Cardiac muscle cell (in vitro differentiated cells and primary cell): ENCODE data around the gene SLITRK3. TPM values are rescaled to one million over a fixed set of nuclear protein-coding genes. Genes with fewer than 3 reads are reported as not detected.

ENCODE experiments used
- DNase-seq, 2 donors: peaks; one replicate each; pipeline versions ENCODE4 v3.0.0 to v3.0.0-alpha.2; 2010 to 2017; ENCODE audit warnings: low read depth in 1 of 2, low spot score in 1 of 2
- H3K27ac ChIP-seq: fragments of 200-600 bp; sonication (generic); 2 replicates; pipeline ENCODE4 v1.5.1; 2016
- H3K27me3 ChIP-seq: fragments of 200-600 bp; sonication (generic); 2 replicates; pipeline ENCODE4 v1.6.0; 2016; ENCODE audit warnings: control low read depth
- H3K36me3 ChIP-seq: fragments of 200-600 bp; sonication (generic); 2 replicates; pipeline ENCODE4 v1.5.1; 2016; ENCODE audit warnings: control low read depth
- H3K4me1 ChIP-seq: fragments of 200-600 bp; sonication (generic); 2 replicates; pipeline ENCODE4 v1.8.1; 2017; ENCODE audit warnings: low read depth, mild to moderate bottlenecking, mixed run types
- H3K4me3 ChIP-seq: fragments of 200-600 bp; sonication (generic); 2 replicates; pipeline ENCODE4 v1.5.1; 2016; ENCODE audit warnings: mild to moderate bottlenecking
- H3K9me3 ChIP-seq: fragments of 200-600 bp; sonication (generic); 2 replicates; pipeline ENCODE4 v1.5.1; 2017; ENCODE audit warnings: low read depth, mild to moderate bottlenecking, control low read depth
- polyA plus RNA-seq: library from polyadenylated mRNA; unstranded; fragments of >200 nt; fragmentation: Nextera tagmentation; extraction: Ambion mirVana; gene quantifications from 2 replicates; pipeline ENCODE4 v1.2.1, GENCODE V29; 2016
- total RNA-seq: library from RNA; depleted of rRNA; stranded (reverse); fragments of >200 nt; gene quantifications from 2 replicates; pipeline ENCODE4 v1.2.3, GENCODE V29; 2016
- TF ChIP-seq, protein P1 (sequence below): IDR thresholded peaks from 2 replicates; pipeline ENCODE4 v1.5.1; 2012; ENCODE audit warnings: low read depth, mild to moderate bottlenecking, low read length

SLITRK3 gene
- total and polyA plus RNA-seq, 2 experiments from 2014 or later: 0.18 TPM; not detected in 1

GRCh38 chr3:165195241-165195639, 944 bp downstream of the SLITRK3 start:
- DNase-seq: peak in 1 of 2 donors; percentile 5
- Histone ChIP-seq H3K9me3 (no peaks in the 10 kb centered on the region), H3K36me3 (no peaks in the 10 kb centered on the region), H3K4me1 (peaks cover 13% of the 10 kb centered on the region), H3K27me3 (peaks cover 79% of the 10 kb centered on the region), H3K4me3 (peak overlapping the region; percentile 52), H3K27ac (no peak overlapping the region)
- TF ChIP-seq, protein P1, sequence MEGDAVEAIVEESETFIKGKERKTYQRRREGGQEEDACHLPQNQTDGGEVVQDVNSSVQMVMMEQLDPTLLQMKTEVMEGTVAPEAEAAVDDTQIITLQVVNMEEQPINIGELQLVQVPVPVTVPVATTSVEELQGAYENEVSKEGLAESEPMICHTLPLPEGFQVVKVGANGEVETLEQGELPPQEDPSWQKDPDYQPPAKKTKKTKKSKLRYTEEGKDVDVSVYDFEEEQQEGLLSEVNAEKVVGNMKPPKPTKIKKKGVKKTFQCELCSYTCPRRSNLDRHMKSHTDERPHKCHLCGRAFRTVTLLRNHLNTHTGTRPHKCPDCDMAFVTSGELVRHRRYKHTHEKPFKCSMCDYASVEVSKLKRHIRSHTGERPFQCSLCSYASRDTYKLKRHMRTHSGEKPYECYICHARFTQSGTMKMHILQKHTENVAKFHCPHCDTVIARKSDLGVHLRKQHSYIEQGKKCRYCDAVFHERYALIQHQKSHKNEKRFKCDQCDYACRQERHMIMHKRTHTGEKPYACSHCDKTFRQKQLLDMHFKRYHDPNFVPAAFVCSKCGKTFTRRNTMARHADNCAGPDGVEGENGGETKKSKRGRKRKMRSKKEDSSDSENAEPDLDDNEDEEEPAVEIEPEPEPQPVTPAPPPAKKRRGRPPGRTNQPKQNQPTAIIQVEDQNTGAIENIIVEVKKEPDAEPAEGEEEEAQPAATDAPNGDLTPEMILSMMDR: no peak

- TF ChIP-seq, protein P1: no peak
- Histone ChIP-seq H3K9me3 (no peaks in the 10 kb centered on the region), H3K4me3 (peak overlapping the region; percentile 52), H3K27me3 (peaks cover 76% of the 10 kb centered on the region), H3K36me3 (no peaks in the 10 kb centered on the region), H3K27ac (no peak overlapping the region), H3K4me1 (peaks cover 13% of the 10 kb centered on the region)
- peak in 1 of 2 donors; percentile 3 for DNase-seq
These were observed 1.5 kb downstream of the SLITRK3 start for GRCh38 chr3:165194511-165195240.

- DNase-seq: peak in 1 of 2 donors; percentile 50
- TF ChIP-seq, protein P1: no peak
- H3K4me3 ChIP-seq: peak overlapping the region; percentile 52
- H3K4me1 ChIP-seq: peaks cover 13% of the 10 kb centered on the region
- no peak overlapping the region for H3K27ac ChIP-seq
- H3K27me3 ChIP-seq: peaks cover 66% of the 10 kb centered on the region
- H3K9me3 ChIP-seq: no peaks in the 10 kb centered on the region
- H3K36me3 ChIP-seq: no peaks in the 10 kb centered on the region
These were observed 2.6 kb downstream of the SLITRK3 start for GRCh38 chr3:165193366-165194254.

- Histone ChIP-seq H3K4me3 (peak overlapping the region; percentile 52), H3K9me3 (no peaks in the 10 kb centered on the region), H3K27ac (no peak overlapping the region), H3K4me1 (peaks cover 13% of the 10 kb centered on the region), H3K27me3 (peaks cover 56% of the 10 kb centered on the region), H3K36me3 (no peaks in the 10 kb centered on the region)
- DNase-seq: peak in 1 of 2 donors; percentile 18
- TF ChIP-seq, protein P1: no peak
These were observed 3.5 kb downstream of the SLITRK3 start for GRCh38 chr3:165192610-165193192.

GRCh38 chr3:165191491-165191890, 4.7 kb downstream of the SLITRK3 start:
- no peak overlapping the region for H3K4me3 ChIP-seq
- TF ChIP-seq, protein P1: no peak
- peaks cover 44% of the 10 kb centered on the region for H3K27me3 ChIP-seq

More at GRCh38 chr3:165191491-165191890, 4.7 kb downstream of the SLITRK3 start:
- H3K27ac ChIP-seq: no peak overlapping the region
- peaks cover 13% of the 10 kb centered on the region for H3K4me1 ChIP-seq
- H3K36me3 ChIP-seq: no peaks in the 10 kb centered on the region
- H3K9me3 ChIP-seq: no peaks in the 10 kb centered on the region
- no peak for DNase-seq
